C4-2B (cell line): ENCODE results near the gene SACS.
A peak's percentile ranks its signal among the peaks of the same experiment; 100 is the strongest.
"Not testable (repeated sequence)": the region's sequence is repeated elsewhere in the genome, so short reads cannot be mapped to it uniquely, and the experiment has no call there.

Experiments used
- H3K27ac ChIP-seq: fragments of 450-650 bp; 2 replicates; pipeline ENCODE4 v1.5.1; 2017
- CTCF ChIP-seq: fragments of 450-650 bp; conservative IDR thresholded peaks from 2 replicates; pipeline ENCODE4 v1.5.1; 2017; ENCODE audit warnings: mild to moderate bottlenecking
- ZFX ChIP-seq: fragments of 450-650 bp; IDR thresholded peaks from 2 replicates; pipeline ENCODE4 v1.6.1; 2017

Gene SACS

GRCh38 chr13:23319883-23320224 lies 113.6 kb downstream of the SACS start:
- H3K27ac ChIP-seq, result no peak overlapping the region
- TF ChIP-seq CTCF, result peak; percentile 60
- no peak for TF ChIP-seq ZFX

- H3K27ac ChIP-seq, result not testable (repeated sequence)
Measured at GRCh38 chr13:23314837-23315236, 118.7 kb downstream of the SACS start.

GRCh38 chr13:23292586-23292985 lies 140.9 kb downstream of the SACS start:
- TF ChIP-seq ZFX (no peak), CTCF (no peak)
- no peak overlapping the region for H3K27ac ChIP-seq

GRCh38 chr13:23289917-23290357 lies 143.6 kb downstream of the SACS start:
- no peak overlapping the region for H3K27ac ChIP-seq

GRCh38 chr13:23288995-23289394 lies 144.5 kb downstream of the SACS start:
- TF ChIP-seq ZFX (no peak), CTCF (no peak)
- H3K27ac ChIP-seq, result no peak overlapping the region

More at GRCh38 chr13:23289917-23290357, 143.6 kb downstream of the SACS start:
- no peak for TF ChIP-seq CTCF
- TF ChIP-seq ZFX, result no peak

GRCh38 chr13:23288564-23288963 lies 144.9 kb downstream of the SACS start:
- TF ChIP-seq ZFX (no peak), CTCF (peak; percentile 19; the same call in 1 of the 2 replicates)
- H3K27ac ChIP-seq, result no peak overlapping the region

GRCh38 chr13:23279321-23279720 lies 154.2 kb downstream of the SACS start:
- no peak overlapping the region for H3K27ac ChIP-seq
- TF ChIP-seq CTCF (no peak), ZFX (no peak)
